WTC11 (cell line): Measurements from ENCODE around the gene GLTPD2. TPM values are rescaled to one million over a fixed set of nuclear protein-coding genes. Genes with fewer than 3 reads are reported as not detected.

Experiments used
- ATAC-seq: fragments of 200-7000 bp; cut with Tn5 transposase; 2 replicates; pipeline ENCODE4 v1.10.0; 2021; ENCODE audit warnings: mild to moderate bottlenecking, moderate library complexity
- CTCF ChIA-PET: fragments of 300-600 bp; sonication (Branson Sonifier 250); formaldehyde crosslinking; loops from one replicate; lab custom pipeline; 2021; ENCODE audit warnings: antibody characterized with exemption; lab: Charles Lee
- POLR2A ChIA-PET: fragments of 350-600 bp; sonication (Branson Sonifier 250); formaldehyde crosslinking; loops from one replicate; lab custom pipeline; 2021; ENCODE audit warnings: antibody characterized with exemption; lab: Charles Lee
- DNase-seq: peaks from one replicate; pipeline ENCODE4 v3.0.0; 2021; ENCODE audit warnings: low spot score
- H3K27ac Mint-ChIP-seq: 2 replicates; pipeline ENCODE4 v1.8.0; 2021; ENCODE audit warnings: mixed read lengths
- H3K27me3 Mint-ChIP-seq: 2 replicates; pipeline ENCODE4 v1.8.0; 2021; ENCODE audit warnings: low read depth, mild to moderate bottlenecking, moderate library complexity, mixed read lengths
- H3K36me3 Mint-ChIP-seq: 2 replicates; pipeline ENCODE4 v1.8.0; 2021; ENCODE audit warnings: mixed read lengths
- H3K4me1 Mint-ChIP-seq: 2 replicates; pipeline ENCODE4 v1.8.0; 2022; ENCODE audit warnings: mixed read lengths
- H3K4me3 Mint-ChIP-seq: 2 replicates; pipeline ENCODE4 v1.8.0; 2021; ENCODE audit warnings: mild to moderate bottlenecking, moderate library complexity, mixed read lengths
- H3K9me3 Mint-ChIP-seq: 2 replicates; pipeline ENCODE4 v1.8.0; 2021; ENCODE audit warnings: mixed read lengths
- CREM ChIP-seq: sonication (generic); formaldehyde crosslinking; IDR thresholded peaks from 2 replicates; pipeline ENCODE4 v1.8.1; 2022; ENCODE audit warnings: mild to moderate bottlenecking, missing genetic modification reagents, moderate library complexity
- RELA ChIP-seq: sonication (generic); formaldehyde crosslinking; IDR thresholded peaks from 2 replicates; pipeline ENCODE4 v1.8.1; 2022; ENCODE audit warnings: missing genetic modification reagents, mild to moderate bottlenecking, borderline replicate concordance
- RORB ChIP-seq: fragments of 250-450 bp; sonication (Bioruptor Pico); IDR thresholded peaks from 2 replicates; pipeline ENCODE4 v1.9.0; 2021; ENCODE audit warnings: mild to moderate bottlenecking
- SMAD4 ChIP-seq: sonication (generic); formaldehyde crosslinking; IDR thresholded peaks from 2 replicates; pipeline ENCODE4 v1.8.0; 2022; ENCODE audit warnings: mild to moderate bottlenecking, missing genetic modification reagents
- SOX15 ChIP-seq: fragments of 250-450 bp; sonication (Bioruptor Pico); IDR thresholded peaks from 2 replicates; pipeline ENCODE4 v1.9.0; 2021; ENCODE audit warnings: mild to moderate bottlenecking
- TEAD4 ChIP-seq: sonication (generic); formaldehyde crosslinking; IDR thresholded peaks from 2 replicates; pipeline ENCODE4 v1.8.0; 2022; ENCODE audit warnings: mild to moderate bottlenecking, missing genetic modification reagents
- total RNA-seq: library from RNA; stranded (reverse); gene quantifications from 3 replicates; pipeline ENCODE4 v1.2.3, GENCODE V29; 2021
- TF ChIP-seq, protein P1 (sequence below): fragments of 250-450 bp; sonication (Bioruptor Pico); IDR thresholded peaks from 2 replicates; pipeline ENCODE4 v1.9.0; 2021; ENCODE audit warnings: moderate library complexity, mild to moderate bottlenecking, inconsistent platforms, borderline replicate concordance
- TF ChIP-seq, protein P2 (sequence below): fragments of 200-600 bp; IDR thresholded peaks from 2 replicates; pipeline ENCODE4 v1.8.0; 2022; ENCODE audit warnings: antibody characterized with exemption
- TF ChIP-seq, protein P3 (sequence below): fragments of 250-450 bp; sonication (Bioruptor Pico); IDR thresholded peaks from 2 replicates; pipeline ENCODE4 v1.9.0; 2021; ENCODE audit warnings: mild to moderate bottlenecking, borderline replicate concordance
- TF ChIP-seq, protein P4 (sequence below): sonication (generic); formaldehyde crosslinking; IDR thresholded peaks from 2 replicates; pipeline ENCODE4 v1.8.1; 2023; ENCODE audit warnings: mild to moderate bottlenecking, moderate library complexity, missing genetic modification reagents
- TF ChIP-seq, protein P5 (sequence below): fragments of 250-450 bp; sonication (Bioruptor Pico); IDR thresholded peaks from 2 replicates; pipeline ENCODE4 v1.8.0; 2021; ENCODE audit warnings: mild to moderate bottlenecking
- TF ChIP-seq, protein P6 (sequence below): fragments of 250-450 bp; sonication (Bioruptor Pico); conservative IDR thresholded peaks from 2 replicates; pipeline ENCODE4 v1.9.0; 2021; ENCODE audit warnings: mild to moderate bottlenecking
- TF ChIP-seq, protein P7 (sequence below): sonication (generic); formaldehyde crosslinking; IDR thresholded peaks from 2 replicates; pipeline ENCODE4 v1.8.1; 2022; ENCODE audit warnings: low read depth, mild to moderate bottlenecking, moderate library complexity, missing genetic modification reagents, borderline replicate concordance
- TF ChIP-seq, protein P8 (sequence below): sonication (generic); formaldehyde crosslinking; IDR thresholded peaks from 2 replicates; pipeline ENCODE4 v1.8.1; 2023; ENCODE audit warnings: mild to moderate bottlenecking, missing genetic modification reagents, moderate library complexity
- TF ChIP-seq, protein P9 (sequence below): sonication (generic); formaldehyde crosslinking; IDR thresholded peaks from 2 replicates; pipeline ENCODE4 v1.8.0; 2022; ENCODE audit warnings: mild to moderate bottlenecking, missing genetic modification reagents

Gene GLTPD2
- total RNA-seq, 1 experiment from 2014 or later, result not detected

DNA sequence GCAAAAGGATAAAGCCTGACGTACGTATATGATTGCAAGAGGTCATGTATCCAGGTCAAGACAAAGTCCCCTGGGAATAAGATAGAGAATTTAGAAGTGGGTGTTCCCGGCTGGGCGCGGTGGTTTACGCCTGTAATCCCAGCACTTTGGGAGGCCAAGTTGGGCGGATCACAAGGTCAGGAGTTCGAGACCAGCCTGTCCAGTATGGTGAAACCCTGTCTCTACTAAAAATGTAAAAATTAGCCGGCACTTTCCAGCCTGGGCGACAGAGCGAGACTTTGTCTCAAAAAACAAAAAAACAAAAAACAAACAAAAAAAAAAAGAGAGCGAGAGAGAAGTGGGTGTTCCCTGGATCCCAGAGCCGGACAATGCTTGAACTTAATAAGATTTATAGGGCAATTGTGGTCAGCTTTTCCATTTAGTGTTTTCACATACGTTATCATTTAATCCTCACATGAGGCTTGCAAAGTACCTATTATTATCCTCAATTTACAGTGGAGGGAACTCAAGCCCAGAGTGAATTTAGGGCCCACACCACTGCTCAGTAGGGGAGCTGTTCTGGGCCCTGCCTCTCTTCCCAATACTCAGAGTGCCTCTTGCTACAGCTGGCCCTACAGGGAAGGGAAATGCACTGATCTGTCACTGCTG is 481 bp upstream of the GLTPD2 start:
- CTCF ChIA-PET, result interaction anchor here (0.7 to 3.2 kb wide), 15 partner anchors 8 to 285 kb away, joined by 3 to 27 read pairs (median 5); partner anchors contain the start of genes ARRB2, MED11, PLD2 and PSMB6
- no peak; the same call in 1 of the 2 replicates for ATAC-seq
- no peak overlapping the region for H3K27ac Mint-ChIP-seq
- peaks cover 33% of the 10 kb centered on the region for H3K4me1 Mint-ChIP-seq
- peak overlapping the region; percentile 80 for H3K4me3 Mint-ChIP-seq
- no peak for TF ChIP-seq RELA (CRISPR knock-in tag)
- TF ChIP-seq RORB, result no peak
- TF ChIP-seq, protein P1, sequence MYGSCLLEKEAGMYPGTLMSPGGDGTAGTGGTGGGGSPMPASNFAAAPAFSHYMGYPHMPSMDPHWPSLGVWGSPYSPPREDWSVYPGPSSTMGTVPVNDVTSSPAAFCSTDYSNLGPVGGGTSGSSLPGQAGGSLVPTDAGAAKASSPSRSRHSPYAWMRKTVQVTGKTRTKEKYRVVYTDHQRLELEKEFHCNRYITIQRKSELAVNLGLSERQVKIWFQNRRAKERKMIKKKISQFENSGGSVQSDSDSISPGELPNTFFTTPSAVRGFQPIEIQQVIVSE (CRISPR knock-in tag), result no peak
- TF ChIP-seq CREM, result no peak
- TF ChIP-seq, protein P2, sequence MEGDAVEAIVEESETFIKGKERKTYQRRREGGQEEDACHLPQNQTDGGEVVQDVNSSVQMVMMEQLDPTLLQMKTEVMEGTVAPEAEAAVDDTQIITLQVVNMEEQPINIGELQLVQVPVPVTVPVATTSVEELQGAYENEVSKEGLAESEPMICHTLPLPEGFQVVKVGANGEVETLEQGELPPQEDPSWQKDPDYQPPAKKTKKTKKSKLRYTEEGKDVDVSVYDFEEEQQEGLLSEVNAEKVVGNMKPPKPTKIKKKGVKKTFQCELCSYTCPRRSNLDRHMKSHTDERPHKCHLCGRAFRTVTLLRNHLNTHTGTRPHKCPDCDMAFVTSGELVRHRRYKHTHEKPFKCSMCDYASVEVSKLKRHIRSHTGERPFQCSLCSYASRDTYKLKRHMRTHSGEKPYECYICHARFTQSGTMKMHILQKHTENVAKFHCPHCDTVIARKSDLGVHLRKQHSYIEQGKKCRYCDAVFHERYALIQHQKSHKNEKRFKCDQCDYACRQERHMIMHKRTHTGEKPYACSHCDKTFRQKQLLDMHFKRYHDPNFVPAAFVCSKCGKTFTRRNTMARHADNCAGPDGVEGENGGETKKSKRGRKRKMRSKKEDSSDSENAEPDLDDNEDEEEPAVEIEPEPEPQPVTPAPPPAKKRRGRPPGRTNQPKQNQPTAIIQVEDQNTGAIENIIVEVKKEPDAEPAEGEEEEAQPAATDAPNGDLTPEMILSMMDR, result no peak
- TF ChIP-seq, protein P3, sequence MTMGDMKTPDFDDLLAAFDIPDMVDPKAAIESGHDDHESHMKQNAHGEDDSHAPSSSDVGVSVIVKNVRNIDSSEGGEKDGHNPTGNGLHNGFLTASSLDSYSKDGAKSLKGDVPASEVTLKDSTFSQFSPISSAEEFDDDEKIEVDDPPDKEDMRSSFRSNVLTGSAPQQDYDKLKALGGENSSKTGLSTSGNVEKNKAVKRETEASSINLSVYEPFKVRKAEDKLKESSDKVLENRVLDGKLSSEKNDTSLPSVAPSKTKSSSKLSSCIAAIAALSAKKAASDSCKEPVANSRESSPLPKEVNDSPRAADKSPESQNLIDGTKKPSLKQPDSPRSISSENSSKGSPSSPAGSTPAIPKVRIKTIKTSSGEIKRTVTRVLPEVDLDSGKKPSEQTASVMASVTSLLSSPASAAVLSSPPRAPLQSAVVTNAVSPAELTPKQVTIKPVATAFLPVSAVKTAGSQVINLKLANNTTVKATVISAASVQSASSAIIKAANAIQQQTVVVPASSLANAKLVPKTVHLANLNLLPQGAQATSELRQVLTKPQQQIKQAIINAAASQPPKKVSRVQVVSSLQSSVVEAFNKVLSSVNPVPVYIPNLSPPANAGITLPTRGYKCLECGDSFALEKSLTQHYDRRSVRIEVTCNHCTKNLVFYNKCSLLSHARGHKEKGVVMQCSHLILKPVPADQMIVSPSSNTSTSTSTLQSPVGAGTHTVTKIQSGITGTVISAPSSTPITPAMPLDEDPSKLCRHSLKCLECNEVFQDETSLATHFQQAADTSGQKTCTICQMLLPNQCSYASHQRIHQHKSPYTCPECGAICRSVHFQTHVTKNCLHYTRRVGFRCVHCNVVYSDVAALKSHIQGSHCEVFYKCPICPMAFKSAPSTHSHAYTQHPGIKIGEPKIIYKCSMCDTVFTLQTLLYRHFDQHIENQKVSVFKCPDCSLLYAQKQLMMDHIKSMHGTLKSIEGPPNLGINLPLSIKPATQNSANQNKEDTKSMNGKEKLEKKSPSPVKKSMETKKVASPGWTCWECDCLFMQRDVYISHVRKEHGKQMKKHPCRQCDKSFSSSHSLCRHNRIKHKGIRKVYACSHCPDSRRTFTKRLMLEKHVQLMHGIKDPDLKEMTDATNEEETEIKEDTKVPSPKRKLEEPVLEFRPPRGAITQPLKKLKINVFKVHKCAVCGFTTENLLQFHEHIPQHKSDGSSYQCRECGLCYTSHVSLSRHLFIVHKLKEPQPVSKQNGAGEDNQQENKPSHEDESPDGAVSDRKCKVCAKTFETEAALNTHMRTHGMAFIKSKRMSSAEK (CRISPR knock-in tag), result no peak
- TF ChIP-seq, protein P4, sequence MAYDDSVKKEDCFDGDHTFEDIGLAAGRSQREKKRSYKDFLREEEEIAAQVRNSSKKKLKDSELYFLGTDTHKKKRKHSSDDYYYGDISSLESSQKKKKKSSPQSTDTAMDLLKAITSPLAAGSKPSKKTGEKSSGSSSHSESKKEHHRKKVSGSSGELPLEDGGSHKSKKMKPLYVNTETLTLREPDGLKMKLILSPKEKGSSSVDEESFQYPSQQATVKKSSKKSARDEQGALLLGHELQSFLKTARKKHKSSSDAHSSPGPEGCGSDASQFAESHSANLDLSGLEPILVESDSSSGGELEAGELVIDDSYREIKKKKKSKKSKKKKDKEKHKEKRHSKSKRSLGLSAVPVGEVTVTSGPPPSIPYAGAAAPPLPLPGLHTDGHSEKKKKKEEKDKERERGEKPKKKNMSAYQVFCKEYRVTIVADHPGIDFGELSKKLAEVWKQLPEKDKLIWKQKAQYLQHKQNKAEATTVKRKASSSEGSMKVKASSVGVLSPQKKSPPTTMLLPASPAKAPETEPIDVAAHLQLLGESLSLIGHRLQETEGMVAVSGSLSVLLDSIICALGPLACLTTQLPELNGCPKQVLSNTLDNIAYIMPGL (CRISPR knock-in tag), result no peak
- TF ChIP-seq, protein P5, sequence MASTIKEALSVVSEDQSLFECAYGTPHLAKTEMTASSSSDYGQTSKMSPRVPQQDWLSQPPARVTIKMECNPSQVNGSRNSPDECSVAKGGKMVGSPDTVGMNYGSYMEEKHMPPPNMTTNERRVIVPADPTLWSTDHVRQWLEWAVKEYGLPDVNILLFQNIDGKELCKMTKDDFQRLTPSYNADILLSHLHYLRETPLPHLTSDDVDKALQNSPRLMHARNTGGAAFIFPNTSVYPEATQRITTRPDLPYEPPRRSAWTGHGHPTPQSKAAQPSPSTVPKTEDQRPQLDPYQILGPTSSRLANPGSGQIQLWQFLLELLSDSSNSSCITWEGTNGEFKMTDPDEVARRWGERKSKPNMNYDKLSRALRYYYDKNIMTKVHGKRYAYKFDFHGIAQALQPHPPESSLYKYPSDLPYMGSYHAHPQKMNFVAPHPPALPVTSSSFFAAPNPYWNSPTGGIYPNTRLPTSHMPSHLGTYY (CRISPR knock-in tag), result no peak
- TF ChIP-seq TEAD4 (CRISPR knock-in tag), result no peak
- no peak for TF ChIP-seq SMAD4 (CRISPR knock-in tag)
- TF ChIP-seq SOX15 (CRISPR knock-in tag), result no peak
- TF ChIP-seq, all 79 proteins: peak for 0
- Mint-ChIP-seq H3K9me3 (no peaks in the 10 kb centered on the region), H3K27me3 (peaks cover 57% of the 10 kb centered on the region), H3K36me3 (no peaks in the 10 kb centered on the region)
- DNase-seq, result no peak
- POLR2A ChIA-PET, result no interaction called here

DNA sequence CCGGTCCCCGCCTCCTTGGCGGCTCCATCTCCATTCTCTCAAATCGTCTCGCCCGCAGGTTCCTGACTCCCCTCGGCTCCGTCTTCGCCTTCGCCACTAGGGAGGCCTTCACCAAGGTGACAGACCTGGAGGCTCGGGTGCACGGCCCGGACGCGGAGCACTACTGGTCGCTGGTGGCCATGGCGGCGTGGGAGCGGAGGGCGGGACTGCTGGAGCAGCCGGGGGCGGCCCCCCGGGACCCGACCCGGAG is 862 bp downstream of the GLTPD2 start:
- no peak for TF ChIP-seq RELA (CRISPR knock-in tag)
- TF ChIP-seq, protein P6, sequence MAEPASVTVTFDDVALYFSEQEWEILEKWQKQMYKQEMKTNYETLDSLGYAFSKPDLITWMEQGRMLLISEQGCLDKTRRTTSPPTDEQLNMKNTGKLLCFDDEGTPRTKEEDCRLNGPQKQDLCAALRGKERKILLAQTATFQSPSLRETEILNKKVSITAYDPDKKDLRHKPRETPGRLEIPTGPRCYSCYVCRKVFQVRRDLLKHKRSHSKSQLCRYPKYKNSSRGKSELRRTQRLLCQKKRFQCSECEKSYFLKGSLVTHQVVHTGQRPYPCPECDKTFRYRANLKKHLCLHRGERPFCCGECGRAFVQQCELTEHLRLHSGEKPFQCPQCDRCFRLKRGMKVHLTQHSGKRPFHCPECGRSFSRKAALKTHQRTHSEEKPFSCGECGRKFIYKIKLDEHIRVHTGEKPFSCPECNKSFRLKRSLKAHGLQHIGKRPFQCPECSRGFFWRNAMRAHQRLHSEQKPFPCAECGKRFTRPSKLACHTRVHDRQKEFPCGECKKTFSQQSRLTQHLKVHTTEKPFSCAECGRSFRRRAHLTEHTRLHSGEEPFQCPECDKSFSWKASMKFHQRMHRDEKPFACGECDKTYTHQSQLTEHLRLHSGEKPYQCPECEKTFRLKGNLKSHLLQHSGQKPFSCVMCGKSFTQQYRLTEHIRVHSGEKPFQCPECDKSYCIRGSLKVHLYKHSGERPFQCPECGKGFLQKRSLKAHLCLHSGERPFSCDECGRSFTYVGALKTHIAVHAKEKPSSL, result no peak
- TF ChIP-seq, protein P7, sequence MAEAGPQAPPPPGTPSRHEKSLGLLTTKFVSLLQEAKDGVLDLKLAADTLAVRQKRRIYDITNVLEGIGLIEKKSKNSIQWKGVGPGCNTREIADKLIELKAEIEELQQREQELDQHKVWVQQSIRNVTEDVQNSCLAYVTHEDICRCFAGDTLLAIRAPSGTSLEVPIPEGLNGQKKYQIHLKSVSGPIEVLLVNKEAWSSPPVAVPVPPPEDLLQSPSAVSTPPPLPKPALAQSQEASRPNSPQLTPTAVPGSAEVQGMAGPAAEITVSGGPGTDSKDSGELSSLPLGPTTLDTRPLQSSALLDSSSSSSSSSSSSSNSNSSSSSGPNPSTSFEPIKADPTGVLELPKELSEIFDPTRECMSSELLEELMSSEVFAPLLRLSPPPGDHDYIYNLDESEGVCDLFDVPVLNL, result no peak
- TF ChIP-seq, protein P8, sequence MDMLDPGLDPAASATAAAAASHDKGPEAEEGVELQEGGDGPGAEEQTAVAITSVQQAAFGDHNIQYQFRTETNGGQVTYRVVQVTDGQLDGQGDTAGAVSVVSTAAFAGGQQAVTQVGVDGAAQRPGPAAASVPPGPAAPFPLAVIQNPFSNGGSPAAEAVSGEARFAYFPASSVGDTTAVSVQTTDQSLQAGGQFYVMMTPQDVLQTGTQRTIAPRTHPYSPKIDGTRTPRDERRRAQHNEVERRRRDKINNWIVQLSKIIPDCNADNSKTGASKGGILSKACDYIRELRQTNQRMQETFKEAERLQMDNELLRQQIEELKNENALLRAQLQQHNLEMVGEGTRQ (CRISPR knock-in tag), result no peak
- TF ChIP-seq, protein P9, sequence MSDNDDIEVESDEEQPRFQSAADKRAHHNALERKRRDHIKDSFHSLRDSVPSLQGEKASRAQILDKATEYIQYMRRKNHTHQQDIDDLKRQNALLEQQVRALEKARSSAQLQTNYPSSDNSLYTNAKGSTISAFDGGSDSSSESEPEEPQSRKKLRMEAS (CRISPR knock-in tag), result 0 out of 2 replicates have a peak, but pooled peaks have one; percentile 43
- TF ChIP-seq, all 79 proteins: peak for 1
- peaks cover 33% of the 10 kb centered on the region for H3K4me1 Mint-ChIP-seq
- no peaks in the 10 kb centered on the region for H3K9me3 Mint-ChIP-seq
- ATAC-seq (peak; percentile 28; the same call in 1 of the 2 replicates), DNase-seq (no peak)
- H3K27ac Mint-ChIP-seq, result no peak overlapping the region
- ChIA-PET CTCF (interaction anchor here (0.6 to 3.2 kb wide), 21 partner anchors 10 to 151 kb away, joined by 3 to 27 read pairs (median 6); partner anchors contain the start of genes ARRB2, C17orf107, MED11 and PLD2), POLR2A (interaction anchor here (1.9 kb wide), 1 partner anchor 17 kb away, joined by 12 read pairs; the partner anchor contains the start of gene PLD2)
- peaks cover 55% of the 10 kb centered on the region for H3K27me3 Mint-ChIP-seq
- no peaks in the 10 kb centered on the region for H3K36me3 Mint-ChIP-seq
- peak overlapping the region; percentile 80 for H3K4me3 Mint-ChIP-seq
